Progenitor cell of endocrine pancreas (in vitro differentiated cells): ENCODE results near the gene SMC1A. TPM values are rescaled to one million over a fixed set of nuclear protein-coding genes. Genes with fewer than 3 reads are reported as not detected.
A peak's percentile ranks its signal among the peaks of the same experiment; 100 is the strongest.

Experiments used
- DNase-seq: peaks from one replicate; pipeline ENCODE4 v3.0.0; 2021; ENCODE audit warnings: low spot score; ENCODE audit not compliant: unreplicated experiment
- H3K27ac Mint-ChIP-seq: 2 replicates; pipeline ENCODE4 v1.8.0; 2021; ENCODE audit warnings: mild to moderate bottlenecking, moderate library complexity, mixed read lengths
- H3K27me3 Mint-ChIP-seq: 2 replicates; pipeline ENCODE4 v1.8.0; 2021; ENCODE audit warnings: mixed read lengths
- H3K36me3 Mint-ChIP-seq: 2 replicates; pipeline ENCODE4 v1.8.0; 2022; ENCODE audit warnings: mixed read lengths; ENCODE audit not compliant: insufficient read depth
- H3K4me1 Mint-ChIP-seq: 2 replicates; pipeline ENCODE4 v1.8.0; 2021; ENCODE audit warnings: low read depth, mixed read lengths
- H3K4me3 Mint-ChIP-seq: 2 replicates; pipeline ENCODE4 v1.8.0; 2021; ENCODE audit warnings: low read depth, mild to moderate bottlenecking, moderate library complexity, mixed read lengths
- H3K9me3 Mint-ChIP-seq: 2 replicates; pipeline ENCODE4 v1.8.0; 2021; ENCODE audit warnings: low read depth, mixed read lengths
- CTCF ChIP-seq: fragments of 200-600 bp; sonication (generic); IDR thresholded peaks from one replicate; pipeline ENCODE4 v1.5.0; 2021; ENCODE audit warnings: antibody characterized with exemption, mild to moderate bottlenecking; ENCODE audit not compliant: unreplicated experiment
- total RNA-seq: library from RNA; stranded (reverse); gene quantifications from 2 replicates; pipeline ENCODE4 v1.2.1, GENCODE V29; 2021

The SMC1A gene
- total RNA-seq, 1 donor from 2014 or later = 75.5 TPM

GRCh38 chrX:53440621-53441517, 18.4 kb upstream of the SMC1A start:
- peaks cover 12% of the 10 kb centered on the region for H3K27me3 Mint-ChIP-seq
- H3K36me3 Mint-ChIP-seq = no peaks in the 10 kb centered on the region
- H3K9me3 Mint-ChIP-seq = peaks cover 7% of the 10 kb centered on the region
- H3K4me3 Mint-ChIP-seq = peak overlapping the region; percentile 77
- H3K27ac Mint-ChIP-seq = peak overlapping the region; percentile 76
- DNase-seq = no peak
- no peak for TF ChIP-seq CTCF
- H3K4me1 Mint-ChIP-seq = peaks cover 2% of the 10 kb centered on the region

- Mint-ChIP-seq H3K27me3 (peaks cover 12% of the 10 kb centered on the region), H3K4me1 (peaks cover 2% of the 10 kb centered on the region), H3K27ac (peak overlapping the region; percentile 76), H3K9me3 (peaks cover 12% of the 10 kb centered on the region), H3K36me3 (no peaks in the 10 kb centered on the region), H3K4me3 (peak overlapping the region; percentile 51)
- TF ChIP-seq CTCF = no peak
- DNase-seq = no peak
These were observed 17.6 kb upstream of the SMC1A start for GRCh38 chrX:53440101-53440500.

- H3K27me3 Mint-ChIP-seq = peaks cover 12% of the 10 kb centered on the region
- TF ChIP-seq CTCF = no peak
- no peak for DNase-seq
- no peak overlapping the region for H3K27ac Mint-ChIP-seq
- no peaks in the 10 kb centered on the region for H3K36me3 Mint-ChIP-seq
- H3K4me3 Mint-ChIP-seq = no peak overlapping the region
- H3K4me1 Mint-ChIP-seq = peaks cover 6% of the 10 kb centered on the region
- peaks cover 12% of the 10 kb centered on the region for H3K9me3 Mint-ChIP-seq
These were observed 16.4 kb upstream of the SMC1A start for GRCh38 chrX:53438832-53439230.

- no peak for TF ChIP-seq CTCF
- no peak for DNase-seq
- Mint-ChIP-seq H3K9me3 (peaks cover 8% of the 10 kb centered on the region), H3K27ac (no peak overlapping the region), H3K36me3 (no peaks in the 10 kb centered on the region), H3K27me3 (peaks cover 12% of the 10 kb centered on the region), H3K4me3 (no peak overlapping the region), H3K4me1 (peaks cover 6% of the 10 kb centered on the region)
These were observed 15.8 kb upstream of the SMC1A start for GRCh38 chrX:53438174-53438831.

- no peak for DNase-seq
- Mint-ChIP-seq H3K36me3 (no peaks in the 10 kb centered on the region), H3K4me1 (peaks cover 6% of the 10 kb centered on the region), H3K9me3 (peaks cover 8% of the 10 kb centered on the region), H3K27ac (no peak overlapping the region), H3K4me3 (no peak overlapping the region), H3K27me3 (peaks cover 12% of the 10 kb centered on the region)
- no peak for TF ChIP-seq CTCF
These were observed 14.8 kb upstream of the SMC1A start for GRCh38 chrX:53437206-53437605.
